Right hindlimb (tissue), 1 donor: ENCODE data around the gene PRR13.
A peak's percentile ranks its signal among the peaks of the same experiment; 100 is the strongest.
"Not testable (repeated sequence)": the region's sequence is repeated elsewhere in the genome, so short reads cannot be mapped to it uniquely, and the experiment has no call there.

ENCODE experiments used
- DNase-seq: peaks from one replicate; pipeline ENCODE4 v3.0.0-alpha.2; 2018

PRR13 gene

DNA sequence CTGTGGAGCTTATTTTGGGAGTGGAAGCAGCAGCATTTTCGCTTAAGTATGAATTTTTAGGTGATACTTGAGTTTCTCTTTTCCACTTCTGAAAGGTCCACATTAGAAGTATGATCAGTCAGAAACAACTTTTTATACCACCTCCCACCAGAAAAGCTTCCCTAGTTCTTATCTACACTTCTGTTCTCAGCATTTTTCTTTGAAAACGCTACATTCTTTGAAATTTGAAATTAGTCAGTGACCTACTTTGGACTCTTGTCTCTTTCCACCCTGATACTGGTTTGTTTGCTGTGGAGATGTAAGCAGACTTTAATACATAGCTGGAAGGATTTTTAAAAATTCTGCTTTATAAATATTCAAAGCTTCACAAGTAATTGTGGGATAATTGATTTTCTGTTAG is 32.5 kb downstream of the PRR13 start:
- no peak for DNase-seq

DNA sequence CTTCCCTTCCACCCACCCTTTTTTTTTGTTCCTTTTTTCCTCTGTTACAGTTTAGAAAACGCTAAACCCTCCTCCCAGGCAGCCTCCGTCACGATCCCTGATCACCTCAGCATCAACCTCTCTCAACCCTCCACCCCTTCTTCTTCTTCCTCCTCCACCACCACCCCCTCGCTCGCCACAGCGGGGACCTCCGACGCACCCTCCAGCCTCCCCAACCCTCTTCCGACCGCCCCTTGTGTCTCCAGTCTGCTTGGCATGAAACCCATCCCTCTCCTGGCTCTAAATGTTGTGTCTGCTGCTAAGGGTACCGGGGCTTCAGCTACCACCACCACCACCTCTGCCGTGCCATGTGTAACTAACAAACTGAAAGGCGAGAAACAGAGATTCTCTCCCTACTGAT is 33.3 kb downstream of the PRR13 start:
- no peak for DNase-seq

DNA sequence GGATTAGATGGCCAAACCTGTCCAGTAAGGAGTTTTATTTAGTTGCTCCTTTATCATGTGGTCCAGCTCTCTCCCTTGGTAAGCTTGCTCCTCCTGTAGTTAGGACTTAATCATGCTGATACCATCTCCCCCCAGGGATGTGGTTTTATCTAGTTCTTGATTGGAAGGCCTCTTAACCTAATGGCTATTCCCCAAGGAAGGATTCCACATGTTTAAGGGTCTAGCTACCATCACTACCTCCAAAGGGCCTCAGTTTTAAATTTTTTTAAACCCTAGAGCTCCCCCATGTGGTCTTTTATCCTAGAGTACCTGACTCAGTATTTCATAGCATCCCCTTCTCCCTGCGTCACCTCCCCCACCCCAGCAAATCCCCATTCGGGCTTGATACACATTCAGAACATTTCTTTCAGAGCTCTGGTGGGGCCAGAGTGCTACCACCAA is 35.3 kb downstream of the PRR13 start:
- no peak for DNase-seq

DNA sequence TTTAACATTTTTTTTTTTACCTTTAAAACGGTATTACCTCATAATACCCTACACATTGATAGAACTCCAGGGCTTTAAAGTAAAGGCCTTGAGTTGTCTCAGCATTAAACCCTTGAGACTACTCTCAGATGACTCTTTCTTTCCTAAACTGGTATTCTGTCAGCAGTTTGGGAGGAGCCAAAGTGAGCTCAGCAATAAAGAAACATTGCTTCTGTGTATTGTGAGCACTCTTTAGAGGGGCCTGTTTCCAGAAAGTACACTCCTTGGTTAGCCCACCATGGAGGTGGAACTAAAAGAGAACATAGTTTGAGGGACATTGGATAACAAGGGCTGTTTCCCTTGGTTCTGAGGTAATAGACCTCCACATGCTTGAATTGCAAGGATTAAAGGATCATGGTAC is 37.3 kb downstream of the PRR13 start:
- DNase-seq: no peak

DNA sequence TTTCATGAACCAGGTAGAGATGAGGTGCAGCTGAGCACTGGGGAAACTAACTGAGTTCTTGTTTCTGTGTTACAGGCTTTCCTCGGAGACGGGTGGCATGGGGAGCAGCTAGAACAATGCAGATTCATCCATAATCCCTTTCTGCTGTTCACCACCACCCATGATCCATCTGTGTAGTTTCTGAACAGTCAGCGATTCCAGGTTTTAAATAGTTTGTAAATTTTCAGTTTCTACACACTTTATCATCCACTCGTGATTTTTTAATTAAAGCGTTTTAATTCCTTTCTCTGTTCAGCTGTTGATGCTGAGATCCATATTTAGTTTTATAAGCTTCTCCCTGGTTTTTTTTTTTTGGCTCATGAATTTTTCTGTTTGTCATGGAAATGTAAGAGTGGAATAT is 37.8 kb downstream of the PRR13 start:
- no peak for DNase-seq

DNA sequence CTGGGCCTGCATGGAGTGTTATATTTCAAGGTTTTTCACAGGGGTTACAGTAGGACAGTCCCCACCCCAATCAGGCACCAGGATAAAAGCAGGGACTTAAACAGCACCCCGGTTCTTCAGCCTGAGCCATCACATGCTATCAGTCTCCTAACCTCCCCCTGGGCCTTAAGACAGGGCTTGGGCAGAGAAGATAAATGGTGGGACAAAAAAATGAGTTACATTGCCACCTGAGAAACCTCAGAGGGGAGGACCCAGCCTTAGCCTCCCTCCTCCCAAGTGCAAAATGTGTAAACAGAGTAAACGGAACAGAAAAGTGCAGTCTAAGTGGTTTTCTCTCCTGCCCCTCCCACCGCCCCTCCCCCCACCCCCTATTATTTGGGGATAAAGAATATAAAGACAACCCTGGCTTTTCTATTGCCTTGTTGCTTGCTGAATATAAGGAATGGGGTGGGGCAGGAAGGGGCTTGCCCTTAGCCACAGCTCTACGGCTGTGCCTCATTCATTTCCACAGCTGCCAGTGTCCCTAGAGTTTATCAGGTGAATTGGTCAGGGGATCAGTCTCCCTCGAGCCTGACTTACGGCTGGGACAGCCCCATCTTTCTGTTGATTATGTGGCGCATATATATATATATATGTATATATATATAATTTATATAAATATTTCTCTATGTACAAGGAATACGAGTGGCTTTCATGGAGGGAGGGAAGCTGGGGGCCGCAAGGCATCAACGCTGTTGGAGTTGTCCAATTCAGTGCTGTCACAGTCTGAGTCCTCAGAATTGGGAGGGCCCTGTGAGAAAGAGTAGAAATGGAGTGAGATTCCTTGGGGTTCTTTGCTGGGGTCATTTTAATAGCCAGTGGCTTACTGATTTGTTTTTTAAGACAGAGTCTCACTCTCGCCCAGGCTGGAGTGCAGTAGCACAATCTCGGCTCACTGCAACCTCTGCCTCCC is 39.2 kb downstream of the PRR13 start:
- no peak for DNase-seq

DNA sequence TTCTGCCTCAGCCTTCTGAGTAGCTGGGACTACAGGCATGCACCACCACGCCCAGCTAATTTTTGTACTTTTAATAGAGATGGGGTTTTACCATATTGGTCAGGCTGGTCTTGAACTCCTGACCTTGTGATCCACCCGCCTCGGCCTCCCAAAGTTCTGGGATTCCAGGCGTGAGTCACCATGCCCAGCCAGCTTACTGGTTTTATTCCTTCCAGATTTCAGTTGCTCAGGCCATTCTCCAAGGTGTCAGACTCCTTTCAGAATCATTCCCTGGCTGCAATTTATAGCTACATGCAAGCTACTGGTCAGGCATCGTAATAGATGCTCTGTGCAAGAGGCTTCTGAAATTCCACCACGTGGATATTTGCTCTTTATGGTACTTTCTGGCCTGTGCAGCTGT is 39.9 kb downstream of the PRR13 start:
- not testable (repeated sequence) for DNase-seq

DNA sequence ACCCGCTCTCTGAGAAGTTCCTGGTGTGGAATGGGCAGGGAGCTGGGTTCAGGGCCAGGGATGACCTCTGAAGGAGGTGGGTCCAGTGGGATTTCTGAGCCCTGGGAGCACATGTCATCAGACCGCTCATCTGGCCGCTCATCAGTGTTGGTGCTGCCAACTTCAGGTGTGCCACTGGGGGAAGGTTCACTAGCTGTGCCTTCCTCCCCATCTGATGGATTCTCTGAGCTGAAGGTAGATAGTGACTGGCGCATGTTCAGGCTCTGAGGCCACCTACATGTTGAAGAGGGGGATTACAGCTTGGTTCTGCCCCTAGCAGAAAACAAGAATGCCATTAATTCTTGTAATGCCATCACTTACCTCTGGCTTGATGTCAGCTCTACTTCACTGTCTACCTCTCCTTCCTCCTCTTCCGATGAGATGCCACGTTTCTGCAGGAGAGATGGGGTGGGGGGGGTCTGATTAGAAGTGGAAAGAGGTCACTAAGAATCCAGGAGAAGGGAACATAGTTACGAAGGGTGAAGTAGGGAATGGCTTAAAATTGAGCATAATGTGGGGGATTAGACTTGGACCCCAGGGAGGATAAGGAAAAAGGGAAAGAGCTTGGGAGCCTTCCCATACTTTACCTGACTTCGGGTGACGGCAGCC is 40.5 kb downstream of the PRR13 start:
- no peak for DNase-seq

DNA sequence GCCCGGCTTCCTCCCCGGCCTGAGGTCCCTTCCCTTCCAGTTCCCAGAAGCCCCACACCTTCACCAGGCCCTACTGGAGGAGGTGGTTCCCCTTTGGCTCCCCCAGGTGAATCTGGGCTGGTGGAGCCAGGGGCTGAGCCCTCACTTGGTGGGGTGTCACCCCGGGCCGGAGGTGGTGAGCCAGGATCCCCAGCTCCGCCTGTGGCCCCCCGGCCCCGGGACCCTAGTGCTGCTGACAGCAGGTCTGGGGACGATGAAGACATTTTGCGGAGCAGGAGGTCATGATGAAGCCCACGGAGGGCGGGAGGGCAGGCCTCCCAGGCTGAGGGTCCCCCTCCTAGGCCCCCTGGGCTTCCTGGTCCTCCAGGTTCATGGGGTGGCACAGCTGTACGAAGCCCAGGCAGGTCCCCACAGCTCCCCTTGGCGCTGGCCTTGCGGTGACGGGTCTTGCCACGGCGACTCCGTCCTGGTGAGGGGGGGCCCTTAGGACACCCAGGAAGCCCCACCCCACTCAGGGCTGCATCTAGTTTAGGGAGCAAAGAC is 41.2 kb downstream of the PRR13 start:
- DNase-seq: no peak

DNA sequence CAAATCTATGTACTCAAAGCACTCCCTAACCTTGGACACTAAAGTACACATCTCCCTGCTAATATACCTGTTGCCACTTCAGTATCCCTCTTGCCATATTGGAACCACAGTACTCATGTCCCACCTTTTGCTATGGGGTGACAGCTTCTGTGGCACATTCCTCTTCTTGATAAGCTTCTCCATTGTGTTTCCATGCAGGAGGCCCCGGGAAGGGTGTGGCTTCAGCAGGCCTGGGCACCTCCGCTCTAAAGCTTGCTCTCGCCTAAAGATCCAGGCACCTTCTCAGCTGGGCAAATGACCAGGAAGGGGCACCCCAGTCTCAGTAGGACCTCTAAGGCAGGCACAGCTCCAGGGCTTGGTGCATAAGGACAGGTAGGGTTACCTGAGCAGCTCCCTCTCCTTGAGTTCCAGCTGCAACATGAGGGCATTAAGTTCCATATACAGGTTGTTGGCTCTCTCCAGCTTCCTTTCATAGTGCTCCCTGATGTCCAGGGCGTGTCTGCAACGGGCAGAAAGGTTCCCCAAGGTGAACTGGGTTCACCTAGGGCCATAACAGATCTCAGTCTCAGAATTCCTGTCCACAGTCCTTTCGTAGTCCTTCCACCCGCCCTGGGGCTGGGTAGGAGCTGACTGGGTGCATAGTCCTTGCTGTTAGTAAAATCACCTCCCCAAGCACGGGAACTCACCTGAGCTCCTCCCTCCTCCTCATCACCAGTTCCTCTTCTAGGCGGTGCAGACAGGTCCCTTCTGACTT is 41.9 kb downstream of the PRR13 start:
- DNase-seq: no peak

DNA sequence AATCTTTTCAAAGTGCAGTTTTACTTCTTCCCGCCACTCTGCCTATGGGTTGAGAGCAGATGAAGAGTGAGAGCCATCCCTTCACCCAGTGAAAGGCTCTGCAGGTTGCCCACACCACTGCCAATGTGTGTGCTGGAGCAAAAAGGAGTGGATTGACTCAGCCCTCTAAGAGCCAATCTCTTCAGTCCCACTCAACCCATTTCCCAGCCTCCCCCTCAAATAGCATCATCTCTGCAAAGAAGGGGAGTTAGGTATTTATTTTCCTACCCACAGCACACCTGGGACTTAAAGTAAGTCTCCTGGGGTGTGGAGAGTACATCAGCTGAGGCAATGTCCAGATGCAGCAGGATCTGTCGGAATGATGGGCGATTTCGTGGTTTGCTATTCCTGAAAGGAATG is 42.4 kb downstream of the PRR13 start:
- DNase-seq: no peak

DNA sequence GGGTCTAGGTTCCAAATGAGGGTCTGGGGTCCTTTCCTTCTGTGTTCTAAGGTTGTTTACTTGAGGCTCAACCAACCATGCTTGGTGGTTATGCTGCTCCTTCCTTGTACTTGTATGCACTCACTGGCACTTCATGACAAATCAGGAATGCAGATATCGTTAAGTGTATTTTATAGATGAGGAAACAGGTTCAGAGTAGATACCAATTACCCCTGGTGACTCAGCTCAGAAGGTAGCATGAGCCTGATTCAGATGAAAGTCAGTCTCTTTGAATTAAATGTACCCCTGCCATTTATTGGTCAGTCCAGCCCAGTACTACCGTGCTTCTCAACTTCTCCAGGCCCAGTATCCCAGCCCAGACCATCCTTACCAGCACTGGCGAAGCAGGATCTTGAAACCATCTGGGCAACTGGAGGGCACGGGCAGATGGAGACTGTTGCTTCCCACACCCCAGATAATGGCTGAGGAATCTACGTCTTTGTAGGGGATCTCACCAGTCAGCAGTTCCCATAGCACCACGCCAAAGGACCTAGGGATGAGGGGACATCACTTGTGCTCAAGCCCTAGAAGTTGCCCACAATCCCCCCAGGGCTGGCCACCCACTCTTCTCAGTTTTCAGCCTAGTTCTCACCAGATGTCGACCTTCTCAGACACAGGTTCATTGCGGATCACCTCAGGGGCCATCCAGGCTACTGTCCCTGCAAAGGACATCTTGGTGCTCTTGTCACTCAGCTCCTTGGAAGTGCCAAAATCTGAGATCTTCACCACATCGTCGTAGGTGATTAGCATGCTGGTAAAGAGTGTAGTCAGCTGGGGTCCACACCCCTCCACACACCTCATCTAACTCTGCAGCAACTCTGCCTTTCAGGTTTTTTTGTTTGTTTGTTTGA is 43.4 kb downstream of the PRR13 start:
- peak; percentile 14 for DNase-seq

DNA sequence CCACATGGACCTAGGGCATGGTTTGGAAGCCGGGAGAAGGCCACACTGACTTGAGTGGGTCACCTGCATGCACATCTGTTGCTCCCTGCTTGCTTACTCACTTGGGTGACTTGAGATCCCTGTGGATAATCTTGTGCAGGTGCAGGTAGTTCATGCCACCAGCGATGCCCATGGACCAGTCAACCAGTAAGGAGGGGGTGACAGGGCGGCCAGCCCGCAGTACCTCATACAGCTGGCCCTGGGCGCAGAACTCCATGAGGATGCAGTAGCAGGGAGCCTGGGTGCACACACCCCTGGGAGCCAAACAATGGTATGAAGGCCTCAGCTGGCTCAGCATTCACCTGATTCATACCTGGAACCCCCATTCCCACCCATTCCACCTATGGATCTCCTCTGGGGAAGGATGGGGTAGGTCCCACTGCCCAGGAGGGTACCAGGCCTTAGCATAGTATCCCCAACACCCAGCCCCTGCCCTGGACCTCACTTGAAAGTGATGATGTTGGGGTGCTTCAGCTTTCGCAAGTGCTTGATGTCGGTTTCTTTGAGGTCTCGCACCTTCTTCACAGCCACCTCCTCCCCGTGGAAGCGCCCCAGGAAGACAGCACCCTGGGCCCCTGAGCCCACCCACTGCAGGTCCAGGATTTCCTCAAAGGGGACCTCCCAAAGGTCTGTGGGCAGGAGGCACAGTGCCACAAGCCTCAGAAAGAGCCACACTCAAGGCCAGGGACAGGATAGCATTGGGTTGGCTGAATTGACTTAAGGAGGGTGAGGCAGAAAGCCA is 44.6 kb downstream of the PRR13 start:
- DNase-seq: no peak

DNA sequence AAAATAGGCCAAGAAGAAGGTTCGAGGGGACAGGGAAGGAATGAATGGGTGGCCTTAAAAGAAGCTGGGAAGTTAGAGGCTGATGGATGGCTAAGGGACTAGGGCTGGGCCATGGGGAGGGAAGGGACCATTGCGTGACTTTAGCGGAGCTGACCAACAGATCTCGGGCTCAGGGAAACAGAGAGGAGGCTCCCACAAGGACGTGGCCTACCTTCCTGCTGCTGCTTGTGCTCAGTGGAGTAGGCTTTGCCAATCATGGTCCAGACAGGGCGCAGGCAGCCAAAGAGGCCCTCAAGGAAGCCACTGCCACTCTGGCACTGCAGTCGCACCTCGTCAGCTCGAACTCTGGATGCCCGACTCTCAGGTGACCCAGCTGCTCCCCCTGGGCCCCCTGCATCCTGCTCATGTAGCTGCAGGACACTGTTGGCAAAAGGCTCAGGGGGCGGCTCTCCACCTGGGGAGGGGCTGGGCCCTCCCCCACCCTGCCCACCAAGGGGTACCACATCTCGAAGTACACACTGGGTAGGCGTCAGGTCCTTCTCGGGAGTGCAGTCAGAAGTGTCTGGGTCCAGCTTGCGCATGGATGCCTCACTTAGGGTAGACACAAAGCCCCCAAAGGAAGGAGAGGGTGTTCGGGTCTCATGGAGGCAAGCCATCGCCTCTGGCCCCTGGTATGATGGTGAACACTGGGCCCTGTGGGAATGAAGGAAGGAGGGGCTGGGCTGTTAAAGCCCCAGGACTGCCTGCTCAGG is 45.4 kb downstream of the PRR13 start:
- DNase-seq: no peak

DNA sequence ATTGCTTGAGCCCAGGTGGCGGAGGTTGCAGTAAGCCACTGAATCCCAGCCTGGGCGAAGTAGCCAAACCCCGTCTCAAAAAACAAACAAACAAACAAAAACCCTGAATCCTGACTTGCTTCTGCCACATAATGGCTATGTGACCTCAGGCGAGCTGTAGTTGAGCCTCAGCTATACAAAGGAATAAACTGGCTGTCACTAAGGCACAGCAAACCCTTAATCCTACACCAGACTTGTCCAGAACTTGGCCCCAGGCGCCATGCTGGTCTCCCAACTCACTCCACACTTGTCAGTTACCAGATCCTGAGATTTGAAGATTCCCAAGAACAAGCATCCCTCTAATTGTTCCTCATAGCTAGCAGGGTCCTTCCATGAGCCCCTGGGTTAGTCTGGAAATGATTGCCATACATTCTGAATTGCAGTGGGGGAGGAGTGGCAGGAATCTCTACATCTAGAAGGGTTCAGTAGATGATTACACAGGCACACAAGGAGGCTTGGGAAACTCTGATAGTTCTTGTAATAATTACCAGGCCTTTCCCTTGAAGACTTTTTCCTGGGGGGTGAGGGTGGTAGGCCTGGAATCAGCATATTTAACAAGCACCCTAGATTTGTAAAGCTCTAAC is 47.8 kb downstream of the PRR13 start:
- no peak for DNase-seq

DNA sequence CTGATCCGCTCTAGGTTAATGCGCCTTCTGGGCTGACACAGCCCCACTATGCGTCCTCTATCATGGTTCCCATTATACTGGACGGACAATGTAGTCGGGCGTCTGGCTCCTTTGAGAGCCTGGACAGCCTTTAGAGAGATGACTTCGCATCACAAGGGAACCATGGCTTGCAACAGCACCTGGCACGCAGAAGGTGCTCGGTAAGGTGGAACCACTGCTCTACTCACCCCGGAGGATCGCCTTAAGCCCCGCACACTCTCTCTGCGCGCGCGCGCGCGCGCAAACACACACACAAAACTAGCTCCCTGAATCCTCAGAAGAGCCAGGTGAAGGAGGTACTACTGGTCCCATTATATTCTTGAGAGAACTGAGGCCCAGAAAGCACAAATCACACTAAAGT is 50.7 kb downstream of the PRR13 start:
- DNase-seq: no peak

DNA sequence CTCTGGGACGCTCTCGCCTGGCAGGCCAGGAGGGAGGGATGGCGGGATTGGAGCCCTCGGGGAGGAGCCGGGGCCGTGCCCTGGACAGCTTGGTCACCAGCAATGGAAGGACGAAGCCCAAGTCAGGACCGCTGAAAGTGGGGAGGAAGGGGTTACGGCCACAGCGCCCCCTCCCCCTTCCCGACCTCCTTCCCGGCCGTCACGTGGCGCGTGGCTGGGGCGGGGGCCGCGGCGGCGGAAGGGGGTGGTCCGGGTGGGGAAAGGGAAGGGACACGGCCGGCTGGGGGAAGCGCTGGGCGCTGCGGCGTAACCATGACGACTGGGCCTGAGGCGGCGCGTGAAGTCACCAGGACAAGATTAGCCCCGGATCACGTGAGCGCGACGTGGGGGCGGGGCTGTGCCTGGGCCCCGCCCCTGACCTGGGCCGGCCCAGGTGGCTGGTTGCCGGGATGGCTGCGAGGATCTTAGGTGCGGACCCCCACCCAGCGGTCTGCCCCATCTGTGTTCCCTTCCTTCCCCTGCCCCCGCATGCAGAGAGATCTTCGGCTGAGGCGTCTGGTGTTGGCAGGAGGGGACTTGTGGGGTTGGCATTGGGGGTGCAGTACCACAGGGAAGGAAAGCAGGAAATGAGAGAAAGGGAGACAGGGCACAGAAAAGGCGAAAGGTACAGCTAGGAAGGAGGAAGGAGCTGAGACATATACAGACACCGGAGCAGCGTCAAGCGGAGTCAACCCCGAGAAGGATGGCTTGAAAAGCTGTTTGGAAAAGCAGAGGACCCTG is 51.5 kb downstream of the PRR13 start:
- DNase-seq: peak; percentile 97

DNA sequence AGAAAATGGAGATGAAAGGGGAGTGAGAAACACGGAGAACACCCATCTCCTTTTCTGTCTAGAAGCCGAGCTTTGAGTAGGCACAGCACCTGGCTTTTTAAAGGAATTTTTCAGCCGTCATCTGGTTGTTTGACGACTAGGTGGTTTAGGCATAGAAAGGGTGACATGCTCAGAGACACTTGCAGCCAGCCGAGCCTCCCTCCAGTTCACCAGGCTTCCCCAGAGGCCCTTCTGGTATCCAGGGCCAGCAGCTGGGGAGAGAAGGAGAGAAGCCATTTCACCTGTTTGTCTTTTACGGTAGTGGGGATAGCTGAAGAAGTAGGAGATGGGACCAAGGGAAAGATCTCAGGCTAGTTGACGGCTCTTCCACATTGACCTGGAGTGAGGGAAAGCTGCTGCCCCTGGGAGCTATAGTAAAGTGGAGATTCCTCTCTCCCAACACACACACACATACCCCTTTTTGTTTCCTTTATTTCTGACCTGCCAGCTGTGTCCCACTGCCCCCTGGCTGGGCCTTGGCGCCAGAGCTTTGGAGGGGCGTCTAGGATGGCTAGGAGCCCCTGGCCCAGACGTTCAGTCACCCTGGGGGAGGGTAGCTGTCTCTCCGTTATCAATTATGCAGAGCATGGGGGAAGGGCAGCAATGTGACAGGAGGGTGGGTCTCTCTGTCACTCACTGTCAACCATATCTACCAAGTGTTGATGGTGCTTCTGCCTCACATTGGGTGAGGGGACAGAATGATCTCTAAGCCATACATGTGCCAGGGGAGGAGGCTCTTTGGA is 52.3 kb downstream of the PRR13 start:
- DNase-seq: no peak
